Loucy (cell line): Measurements from ENCODE around the gene UNC13C.

Source experiments
- H2AFZ ChIP-seq: fragments of 200-600 bp; sonication (generic); 2 replicates; pipeline ENCODE4 v1.6.0; 2016; ENCODE audit warnings: antibody characterized with exemption, mild to moderate bottlenecking, low read length, moderate library complexity
- H3F3A ChIP-seq: fragments of 200-600 bp; 2 replicates; pipeline ENCODE4 v1.6.0; 2016; ENCODE audit warnings: antibody characterized with exemption, low read depth, mild to moderate bottlenecking
- H3K27me3 ChIP-seq: fragments of 200-600 bp; sonication (generic); 2 replicates; pipeline ENCODE4 v1.6.1; 2014; ENCODE audit warnings: low read length, mild to moderate bottlenecking; ENCODE audit not compliant: insufficient read depth, poor library complexity, severe bottlenecking
- H3K36me3 ChIP-seq: fragments of 200-600 bp; sonication (generic); 2 replicates; pipeline ENCODE4 v1.6.1; 2016; ENCODE audit warnings: low read length; ENCODE audit not compliant: insufficient read depth
- H3K4me1 ChIP-seq: fragments of 200-600 bp; sonication (generic); 2 replicates; pipeline ENCODE4 v1.5.1; 2014; ENCODE audit warnings: low read length, mild to moderate bottlenecking; ENCODE audit not compliant: insufficient read depth, poor library complexity, severe bottlenecking
- H3K4me2 ChIP-seq: fragments of 200-600 bp; sonication (generic); 2 replicates; pipeline ENCODE4 v1.6.0; 2014; ENCODE audit warnings: antibody characterized with exemption, low read length, low read depth, mild to moderate bottlenecking; ENCODE audit not compliant: poor library complexity, severe bottlenecking
- H3K4me3 ChIP-seq: fragments of 200-600 bp; sonication (generic); 2 replicates; pipeline ENCODE4 v1.5.1; 2014; ENCODE audit warnings: low read length, mild to moderate bottlenecking, mixed read lengths; ENCODE audit not compliant: poor library complexity, severe bottlenecking
- H3K79me2 ChIP-seq: fragments of 200-600 bp; sonication (generic); 2 replicates; pipeline ENCODE4 v1.6.1; 2014; ENCODE audit warnings: low read length; ENCODE audit not compliant: insufficient read depth
- H3K9ac ChIP-seq: fragments of 200-600 bp; sonication (generic); 2 replicates; pipeline ENCODE4 v1.6.0; 2014; ENCODE audit warnings: mild to moderate bottlenecking, low read depth, low read length, moderate library complexity; ENCODE audit not compliant: poor library complexity, severe bottlenecking
- H3K9me2 ChIP-seq: fragments of 200-600 bp; sonication (generic); replicated peaks from 2 replicates; pipeline ENCODE4 v1.6.1; 2016; ENCODE audit warnings: low read depth, low read length, mixed read lengths
- H3K9me3 ChIP-seq: fragments of 200-600 bp; sonication (generic); 2 replicates; pipeline ENCODE4 v1.6.1; 2014; ENCODE audit warnings: mild to moderate bottlenecking, antibody characterized with exemption, low read length, low read depth; ENCODE audit not compliant: insufficient read depth
- H4K20me1 ChIP-seq: fragments of 200-600 bp; sonication (generic); 2 replicates; pipeline ENCODE4 v1.6.0; 2014; ENCODE audit warnings: antibody characterized with exemption, low read length, mild to moderate bottlenecking; ENCODE audit not compliant: insufficient read depth, poor library complexity, severe bottlenecking
- EZH2phosphoT487 ChIP-seq: fragments of 200-600 bp; IDR thresholded peaks from 2 replicates; pipeline ENCODE4 v1.6.1; 2018; ENCODE audit warnings: antibody characterized with exemption, mild to moderate bottlenecking, moderate library complexity, borderline replicate concordance
- TF ChIP-seq, protein P1 (sequence below): fragments of 200-600 bp; sonication (generic); conservative IDR thresholded peaks from 2 replicates; pipeline ENCODE4 v1.5.1; 2014; ENCODE audit warnings: mild to moderate bottlenecking, antibody characterized with exemption, low read length

Gene UNC13C

DNA sequence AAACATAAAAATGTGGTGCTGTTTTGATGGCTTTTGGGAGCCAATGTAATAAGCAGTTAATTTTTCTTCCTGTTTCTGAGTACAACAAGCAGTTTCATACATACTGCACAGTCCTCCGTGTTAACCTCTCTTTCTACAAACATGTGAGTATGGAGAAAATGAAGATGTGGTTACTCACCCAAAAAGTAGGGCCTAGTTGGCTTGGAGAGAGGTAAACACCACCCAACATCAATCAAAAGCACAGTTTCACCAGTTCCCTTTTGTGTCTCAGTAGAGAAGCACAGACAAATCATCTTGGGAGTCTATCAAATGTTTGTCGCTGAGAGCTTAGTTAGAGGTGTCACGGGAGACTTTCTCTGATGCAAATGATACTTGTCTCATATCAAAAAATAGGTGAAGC lies 320.2 kb downstream of the UNC13C start:
- TF ChIP-seq, protein P1, sequence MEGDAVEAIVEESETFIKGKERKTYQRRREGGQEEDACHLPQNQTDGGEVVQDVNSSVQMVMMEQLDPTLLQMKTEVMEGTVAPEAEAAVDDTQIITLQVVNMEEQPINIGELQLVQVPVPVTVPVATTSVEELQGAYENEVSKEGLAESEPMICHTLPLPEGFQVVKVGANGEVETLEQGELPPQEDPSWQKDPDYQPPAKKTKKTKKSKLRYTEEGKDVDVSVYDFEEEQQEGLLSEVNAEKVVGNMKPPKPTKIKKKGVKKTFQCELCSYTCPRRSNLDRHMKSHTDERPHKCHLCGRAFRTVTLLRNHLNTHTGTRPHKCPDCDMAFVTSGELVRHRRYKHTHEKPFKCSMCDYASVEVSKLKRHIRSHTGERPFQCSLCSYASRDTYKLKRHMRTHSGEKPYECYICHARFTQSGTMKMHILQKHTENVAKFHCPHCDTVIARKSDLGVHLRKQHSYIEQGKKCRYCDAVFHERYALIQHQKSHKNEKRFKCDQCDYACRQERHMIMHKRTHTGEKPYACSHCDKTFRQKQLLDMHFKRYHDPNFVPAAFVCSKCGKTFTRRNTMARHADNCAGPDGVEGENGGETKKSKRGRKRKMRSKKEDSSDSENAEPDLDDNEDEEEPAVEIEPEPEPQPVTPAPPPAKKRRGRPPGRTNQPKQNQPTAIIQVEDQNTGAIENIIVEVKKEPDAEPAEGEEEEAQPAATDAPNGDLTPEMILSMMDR, result no peak
- TF ChIP-seq EZH2phosphoT487, result no peak
- H3K4me3 ChIP-seq, result no peak overlapping the region
- no peak overlapping the region for H3K4me2 ChIP-seq
- no peaks in the 10 kb centered on the region for H3F3A ChIP-seq
- H3K9me2 ChIP-seq, result no peaks in the 10 kb centered on the region
- no peaks in the 10 kb centered on the region for H3K4me1 ChIP-seq
- no peaks in the 10 kb centered on the region for H4K20me1 ChIP-seq
- 0 out of 2 replicates have a peak overlapping the region, but pooled peaks have one; percentile 41 for H2AFZ ChIP-seq
- no peaks in the 10 kb centered on the region for H3K27me3 ChIP-seq
- H3K36me3 ChIP-seq, result no peaks in the 10 kb centered on the region
- no peaks in the 10 kb centered on the region for H3K79me2 ChIP-seq
- no peak overlapping the region for H3K9ac ChIP-seq
- H3K9me3 ChIP-seq, result no peaks in the 10 kb centered on the region

DNA sequence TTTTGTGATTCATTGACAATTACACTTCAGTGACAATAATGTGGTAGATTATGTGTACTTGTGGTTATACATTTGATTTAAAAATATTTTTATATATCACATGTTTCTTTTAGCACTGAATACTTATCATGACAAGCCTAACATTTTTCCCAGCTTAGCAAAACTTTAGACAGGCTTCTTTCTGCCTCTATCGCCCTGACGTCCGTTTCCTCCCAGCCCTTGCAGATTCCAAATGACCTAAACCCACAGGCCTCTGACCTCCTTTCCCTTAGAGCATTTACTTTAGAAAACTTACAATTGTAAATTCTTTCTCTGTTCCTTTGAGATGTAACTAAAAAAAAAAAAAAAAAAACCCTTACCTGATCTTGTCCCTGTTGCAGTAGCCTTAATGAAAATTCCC lies 326.1 kb downstream of the UNC13C start:
- Histone ChIP-seq H3K9ac (no peak overlapping the region), H2AFZ (no peak overlapping the region), H3F3A (no peaks in the 10 kb centered on the region), H3K4me1 (no peaks in the 10 kb centered on the region), H3K4me2 (no peak overlapping the region), H3K9me2 (no peaks in the 10 kb centered on the region), H3K4me3 (no peak overlapping the region), H3K27me3 (no peaks in the 10 kb centered on the region), H3K9me3 (no peaks in the 10 kb centered on the region), H3K36me3 (no peaks in the 10 kb centered on the region), H4K20me1 (no peaks in the 10 kb centered on the region), H3K79me2 (no peaks in the 10 kb centered on the region)
- TF ChIP-seq, protein P1, result no peak
- no peak for TF ChIP-seq EZH2phosphoT487

DNA sequence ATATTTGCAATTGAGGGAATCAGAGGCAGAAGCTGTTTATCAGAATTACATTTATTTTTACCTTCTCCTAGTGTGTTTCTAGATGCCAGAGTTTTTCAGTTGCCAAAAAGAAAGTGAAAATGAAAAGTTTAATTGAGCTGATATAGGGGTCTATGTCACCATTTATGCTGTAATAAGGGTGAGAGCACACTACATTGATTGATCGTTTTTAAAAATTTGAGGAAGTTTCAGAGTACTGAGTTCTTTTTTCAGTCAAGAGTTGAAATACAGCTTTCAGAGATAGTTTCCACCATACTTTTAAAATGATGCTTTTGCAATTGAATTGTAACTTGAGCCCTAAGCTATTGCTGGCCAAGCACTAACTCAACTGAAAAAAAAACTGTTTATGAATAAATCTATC lies 326.9 kb downstream of the UNC13C start:
- Histone ChIP-seq H3K9ac (no peak overlapping the region), H3K4me2 (no peak overlapping the region), H3K4me1 (no peaks in the 10 kb centered on the region), H3K4me3 (no peak overlapping the region), H3K27me3 (no peaks in the 10 kb centered on the region), H4K20me1 (no peaks in the 10 kb centered on the region), H3K9me3 (no peaks in the 10 kb centered on the region), H3K36me3 (no peaks in the 10 kb centered on the region), H3K9me2 (no peaks in the 10 kb centered on the region), H2AFZ (no peak overlapping the region; the same call in 1 of the 2 replicates), H3F3A (no peaks in the 10 kb centered on the region), H3K79me2 (no peaks in the 10 kb centered on the region)
- TF ChIP-seq, protein P1, result no peak
- no peak for TF ChIP-seq EZH2phosphoT487
